K562 (cell line): ENCODE results near the gene DVL2. TPM values are rescaled to one million over a fixed set of nuclear protein-coding genes. Genes with fewer than 3 reads are reported as not detected.

Experiments
- DIDO1 ChIP-seq: fragments of 450-650 bp; IDR thresholded peaks from 2 replicates; pipeline ENCODE4 v1.6.1; 2016; ENCODE audit warnings: low read depth, missing biosample characterization, missing genetic modification characterization
- FUS ChIP-seq: fragments of 200-400 bp; formaldehyde crosslinking; optimal IDR thresholded peaks from 2 replicates; pipeline ENCODE3; 2017; ENCODE audit warnings: low read depth, low read length
- KLF10 ChIP-seq: fragments of 250-450 bp; sonication (Bioruptor Pico); IDR thresholded peaks from 2 replicates; pipeline ENCODE4 v1.6.1; 2021; ENCODE audit warnings: matching md5 sums
- PHF20 ChIP-seq: fragments of 450-650 bp; IDR thresholded peaks from 2 replicates; pipeline ENCODE4 v1.6.1; 2018; ENCODE audit not compliant: partially characterized antibody
- POLR2G ChIP-seq: fragments of 200-400 bp; formaldehyde crosslinking; IDR thresholded peaks from 2 replicates; pipeline ENCODE4 v1.6.1; 2017; ENCODE audit warnings: low read depth, mild to moderate bottlenecking, antibody characterized with exemption, low read length, moderate library complexity
- SIX5 ChIP-seq, 2 experiments: IDR thresholded peaks; 2 replicates each; pipeline ENCODE4 v1.6.1; 2011; ENCODE audit warnings: low read length in 2 of 2, borderline replicate concordance in 1 of 2, low read depth in 1 of 2, mild to moderate bottlenecking in 1 of 2, moderate library complexity in 1 of 2; ENCODE audit not compliant: insufficient read depth in 1 of 2
- SP1 ChIP-seq: sonication (generic); formaldehyde crosslinking; IDR thresholded peaks from 2 replicates; pipeline ENCODE4 v1.8.1; 2022; ENCODE audit warnings: mild to moderate bottlenecking, missing genetic modification reagents
- TFAM ChIP-seq: fragments of 250-450 bp; sonication (Bioruptor Pico); conservative IDR thresholded peaks from 2 replicates; pipeline ENCODE4 v1.5.0; 2021; ENCODE audit warnings: mild to moderate bottlenecking, moderate library complexity
- polyA plus RNA-seq, 8 experiments: library from polyadenylated mRNA; depleted of rRNA in 4 of 8; stranded (reverse) in 5 of 8; unstranded in 3 of 8; fragments of >200 nt; fragmentation: Nextera tagmentation in 2 of 8; fragmentation: Illumina TruSeq in 1 of 8; extraction: Ambion mirVana in 2 of 8; extraction: Trizol in 1 of 8; gene quantifications; 2 replicates each; pipeline versions ENCODE4 v1.2.1 to v1.2.3, GENCODE V29; 2011 to 2014; ENCODE audit warnings: inconsistent platforms in 1 of 8, missing spikeins in 1 of 8
- total RNA-seq, 7 experiments: library from RNA; depleted of rRNA in 6 of 7; stranded (reverse); fragments of >200 nt in 6 of 7; fragmentation: Illumina TruSeq in 2 of 7; extraction: Trizol in 2 of 7; gene quantifications; 2 replicates each; pipeline versions ENCODE4 v1.2.1 to v1.2.3, GENCODE V29; 2011 to 2021; ENCODE audit warnings: low replicate concordance in 1 of 7
- TF ChIP-seq, protein P1 (sequence below): fragments of 450-650 bp; IDR thresholded peaks from 2 replicates; pipeline ENCODE4 v1.6.1; 2016; ENCODE audit warnings: missing biosample characterization, missing genetic modification characterization
- TF ChIP-seq, protein P2 (sequence below), 3 experiments: IDR thresholded peaks in 2 of 3; conservative IDR thresholded peaks in 1 of 3; 2 replicates each; pipeline ENCODE4 v1.5.1; 2011 to 2012; ENCODE audit warnings: low read length in 3 of 3, mild to moderate bottlenecking in 3 of 3, control low read depth in 2 of 3, improper control_type of control experiment in 1 of 3, inconsistent platforms in 1 of 3, low read depth in 1 of 3, mixed read lengths in 1 of 3, moderate library complexity in 1 of 3; ENCODE audit not compliant: insufficient read depth in 2 of 3
- TF ChIP-seq, protein P3 (sequence below): sonication (generic); formaldehyde crosslinking; IDR thresholded peaks from 2 replicates; pipeline ENCODE4 v1.8.0; 2022; ENCODE audit warnings: mild to moderate bottlenecking, missing genetic modification reagents
- TF ChIP-seq, protein P4 (sequence below): fragments of 200-800 bp; sonication (Bioruptor generic); IDR thresholded peaks from 2 replicates; pipeline ENCODE4 v1.6.1; 2016; ENCODE audit warnings: missing genetic modification characterization, missing compliant biosample characterization
- TF ChIP-seq, protein P5 (sequence below): fragments of 250-450 bp; sonication (Bioruptor Pico); IDR thresholded peaks from 2 replicates; pipeline ENCODE4 v1.6.1; 2021; ENCODE audit warnings: mild to moderate bottlenecking
- TF ChIP-seq, protein P6 (sequence below): fragments of 450-650 bp; IDR thresholded peaks from 2 replicates; pipeline ENCODE4 v1.6.1; 2016; ENCODE audit warnings: low read depth, mild to moderate bottlenecking, moderate library complexity

The DVL2 gene
- total and polyA plus RNA-seq, 9 of the 15 experiments (the other 6 are each of a cell fraction or from before 2014, with no cell fraction given): 1.3 to 49.5 (median 24.3) TPM

DNA sequence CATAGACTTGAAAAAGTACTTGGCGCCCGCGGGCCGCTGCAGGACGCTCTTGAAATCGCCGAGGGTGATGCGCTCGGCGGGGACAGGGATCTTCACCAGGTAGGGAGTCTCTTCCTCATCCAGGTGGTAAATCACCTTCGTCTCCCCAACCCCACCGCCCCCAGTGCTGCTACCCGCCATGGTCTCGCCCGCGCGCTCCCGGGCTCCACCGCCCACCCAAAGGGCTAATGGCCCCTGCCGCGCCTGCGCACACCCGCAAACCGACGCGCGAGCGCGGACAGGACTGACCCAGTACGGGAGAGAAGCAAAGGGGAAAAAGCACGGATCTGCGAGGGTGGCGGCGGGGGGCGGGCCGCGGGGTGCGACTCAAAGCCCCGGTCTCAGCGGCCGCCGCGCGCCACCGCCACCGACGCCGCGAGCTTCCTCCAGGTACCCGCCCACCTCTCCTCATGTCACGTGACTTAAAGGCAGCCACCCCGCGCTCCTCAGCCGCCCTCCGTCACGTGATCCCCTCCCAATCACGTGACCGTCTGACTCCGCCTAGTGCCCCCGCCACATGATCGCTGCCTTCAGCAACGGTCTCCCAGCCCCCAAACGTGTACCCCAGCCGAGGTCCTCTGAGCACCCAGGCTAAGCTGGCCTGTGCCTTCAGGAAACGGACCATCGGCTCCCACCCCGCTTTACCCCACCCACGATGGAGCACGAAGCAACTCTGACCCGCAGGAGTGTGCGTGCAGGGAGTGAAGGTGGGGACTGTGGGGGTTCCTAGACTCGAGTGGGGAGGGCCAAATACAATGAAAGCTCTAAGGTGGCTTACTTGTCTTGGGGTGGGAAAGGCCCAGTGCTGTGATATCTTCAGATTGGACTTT is at the start of gene DVL2 (continued):
- TF ChIP-seq, protein P1, sequence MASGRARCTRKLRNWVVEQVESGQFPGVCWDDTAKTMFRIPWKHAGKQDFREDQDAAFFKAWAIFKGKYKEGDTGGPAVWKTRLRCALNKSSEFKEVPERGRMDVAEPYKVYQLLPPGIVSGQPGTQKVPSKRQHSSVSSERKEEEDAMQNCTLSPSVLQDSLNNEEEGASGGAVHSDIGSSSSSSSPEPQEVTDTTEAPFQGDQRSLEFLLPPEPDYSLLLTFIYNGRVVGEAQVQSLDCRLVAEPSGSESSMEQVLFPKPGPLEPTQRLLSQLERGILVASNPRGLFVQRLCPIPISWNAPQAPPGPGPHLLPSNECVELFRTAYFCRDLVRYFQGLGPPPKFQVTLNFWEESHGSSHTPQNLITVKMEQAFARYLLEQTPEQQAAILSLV (tag): no peak
- TF ChIP-seq DIDO1 (tag) (peak; percentile 58; the same call in 1 of the 2 replicates), SIX5 (IDR thresholded peaks at IDR 0.05; ENCODE audit: borderline replicate concordance in 1 of 2, insufficient read depth in 1 of 2, low read depth in 1 of 2, low read length in 2 of 2) (no peak; a peak in 1 of 4 replicates), PHF20 (peak; percentile 77), FUS (peak; percentile 33), TFAM (CRISPR knock-in tag) (no peak), KLF10 (CRISPR knock-in tag) (peak; percentile 75; the same call in 1 of the 2 replicates), SP1 (CRISPR knock-in tag) (peak; percentile 81), POLR2G (peak; percentile 93)
- TF ChIP-seq, protein P2, sequence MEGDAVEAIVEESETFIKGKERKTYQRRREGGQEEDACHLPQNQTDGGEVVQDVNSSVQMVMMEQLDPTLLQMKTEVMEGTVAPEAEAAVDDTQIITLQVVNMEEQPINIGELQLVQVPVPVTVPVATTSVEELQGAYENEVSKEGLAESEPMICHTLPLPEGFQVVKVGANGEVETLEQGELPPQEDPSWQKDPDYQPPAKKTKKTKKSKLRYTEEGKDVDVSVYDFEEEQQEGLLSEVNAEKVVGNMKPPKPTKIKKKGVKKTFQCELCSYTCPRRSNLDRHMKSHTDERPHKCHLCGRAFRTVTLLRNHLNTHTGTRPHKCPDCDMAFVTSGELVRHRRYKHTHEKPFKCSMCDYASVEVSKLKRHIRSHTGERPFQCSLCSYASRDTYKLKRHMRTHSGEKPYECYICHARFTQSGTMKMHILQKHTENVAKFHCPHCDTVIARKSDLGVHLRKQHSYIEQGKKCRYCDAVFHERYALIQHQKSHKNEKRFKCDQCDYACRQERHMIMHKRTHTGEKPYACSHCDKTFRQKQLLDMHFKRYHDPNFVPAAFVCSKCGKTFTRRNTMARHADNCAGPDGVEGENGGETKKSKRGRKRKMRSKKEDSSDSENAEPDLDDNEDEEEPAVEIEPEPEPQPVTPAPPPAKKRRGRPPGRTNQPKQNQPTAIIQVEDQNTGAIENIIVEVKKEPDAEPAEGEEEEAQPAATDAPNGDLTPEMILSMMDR (IDR thresholded peaks at IDR 0.05 in 2 of 3, conservative IDR thresholded peaks at IDR 0.05 in 1 of 3; ENCODE audit: insufficient read depth in 2 of 3, low read depth in 1 of 3, low read length in 3 of 3): no peak; a peak in 1 of 6 replicates
- TF ChIP-seq, protein P3, sequence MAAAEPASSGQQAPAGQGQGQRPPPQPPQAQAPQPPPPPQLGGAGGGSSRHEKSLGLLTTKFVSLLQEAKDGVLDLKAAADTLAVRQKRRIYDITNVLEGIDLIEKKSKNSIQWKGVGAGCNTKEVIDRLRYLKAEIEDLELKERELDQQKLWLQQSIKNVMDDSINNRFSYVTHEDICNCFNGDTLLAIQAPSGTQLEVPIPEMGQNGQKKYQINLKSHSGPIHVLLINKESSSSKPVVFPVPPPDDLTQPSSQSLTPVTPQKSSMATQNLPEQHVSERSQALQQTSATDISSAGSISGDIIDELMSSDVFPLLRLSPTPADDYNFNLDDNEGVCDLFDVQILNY: no peak
- TF ChIP-seq, protein P4, sequence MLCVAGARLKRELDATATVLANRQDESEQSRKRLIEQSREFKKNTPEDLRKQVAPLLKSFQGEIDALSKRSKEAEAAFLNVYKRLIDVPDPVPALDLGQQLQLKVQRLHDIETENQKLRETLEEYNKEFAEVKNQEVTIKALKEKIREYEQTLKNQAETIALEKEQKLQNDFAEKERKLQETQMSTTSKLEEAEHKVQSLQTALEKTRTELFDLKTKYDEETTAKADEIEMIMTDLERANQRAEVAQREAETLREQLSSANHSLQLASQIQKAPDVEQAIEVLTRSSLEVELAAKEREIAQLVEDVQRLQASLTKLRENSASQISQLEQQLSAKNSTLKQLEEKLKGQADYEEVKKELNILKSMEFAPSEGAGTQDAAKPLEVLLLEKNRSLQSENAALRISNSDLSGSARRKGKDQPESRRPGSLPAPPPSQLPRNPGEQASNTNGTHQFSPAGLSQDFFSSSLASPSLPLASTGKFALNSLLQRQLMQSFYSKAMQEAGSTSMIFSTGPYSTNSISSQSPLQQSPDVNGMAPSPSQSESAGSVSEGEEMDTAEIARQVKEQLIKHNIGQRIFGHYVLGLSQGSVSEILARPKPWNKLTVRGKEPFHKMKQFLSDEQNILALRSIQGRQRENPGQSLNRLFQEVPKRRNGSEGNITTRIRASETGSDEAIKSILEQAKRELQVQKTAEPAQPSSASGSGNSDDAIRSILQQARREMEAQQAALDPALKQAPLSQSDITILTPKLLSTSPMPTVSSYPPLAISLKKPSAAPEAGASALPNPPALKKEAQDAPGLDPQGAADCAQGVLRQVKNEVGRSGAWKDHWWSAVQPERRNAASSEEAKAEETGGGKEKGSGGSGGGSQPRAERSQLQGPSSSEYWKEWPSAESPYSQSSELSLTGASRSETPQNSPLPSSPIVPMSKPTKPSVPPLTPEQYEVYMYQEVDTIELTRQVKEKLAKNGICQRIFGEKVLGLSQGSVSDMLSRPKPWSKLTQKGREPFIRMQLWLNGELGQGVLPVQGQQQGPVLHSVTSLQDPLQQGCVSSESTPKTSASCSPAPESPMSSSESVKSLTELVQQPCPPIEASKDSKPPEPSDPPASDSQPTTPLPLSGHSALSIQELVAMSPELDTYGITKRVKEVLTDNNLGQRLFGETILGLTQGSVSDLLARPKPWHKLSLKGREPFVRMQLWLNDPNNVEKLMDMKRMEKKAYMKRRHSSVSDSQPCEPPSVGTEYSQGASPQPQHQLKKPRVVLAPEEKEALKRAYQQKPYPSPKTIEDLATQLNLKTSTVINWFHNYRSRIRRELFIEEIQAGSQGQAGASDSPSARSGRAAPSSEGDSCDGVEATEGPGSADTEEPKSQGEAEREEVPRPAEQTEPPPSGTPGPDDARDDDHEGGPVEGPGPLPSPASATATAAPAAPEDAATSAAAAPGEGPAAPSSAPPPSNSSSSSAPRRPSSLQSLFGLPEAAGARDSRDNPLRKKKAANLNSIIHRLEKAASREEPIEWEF (CRISPR knock-in tag): no peak
- TF ChIP-seq, protein P5, sequence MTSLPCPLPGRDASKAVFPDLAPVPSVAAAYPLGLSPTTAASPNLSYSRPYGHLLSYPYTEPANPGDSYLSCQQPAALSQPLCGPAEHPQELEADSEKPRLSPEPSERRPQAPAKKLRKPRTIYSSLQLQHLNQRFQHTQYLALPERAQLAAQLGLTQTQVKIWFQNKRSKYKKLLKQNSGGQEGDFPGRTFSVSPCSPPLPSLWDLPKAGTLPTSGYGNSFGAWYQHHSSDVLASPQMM: no peak
- TF ChIP-seq, protein P6, sequence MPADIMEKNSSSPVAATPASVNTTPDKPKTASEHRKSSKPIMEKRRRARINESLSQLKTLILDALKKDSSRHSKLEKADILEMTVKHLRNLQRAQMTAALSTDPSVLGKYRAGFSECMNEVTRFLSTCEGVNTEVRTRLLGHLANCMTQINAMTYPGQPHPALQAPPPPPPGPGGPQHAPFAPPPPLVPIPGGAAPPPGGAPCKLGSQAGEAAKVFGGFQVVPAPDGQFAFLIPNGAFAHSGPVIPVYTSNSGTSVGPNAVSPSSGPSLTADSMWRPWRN: no peak
